ENCODE measurements around the gene ATP6V1G2. TPM values are rescaled to one million over a fixed set of nuclear protein-coding genes. Genes with fewer than 3 reads are reported as not detected.

Gene ATP6V1G2
- total and polyA plus RNA-seq, 2 of the 8 experiments (the other 6 are each of a cell fraction or from before 2014, with no cell fraction given): 3.0 to 5.7 TPM

GRCh38 chr6:31532644-31533454 lies 13.6 kb downstream of the ATP6V1G2 start (continued):
- TF ChIP-seq CREB1 (IDR thresholded peaks at IDR 0.05): no peak
- no peak for TF ChIP-seq RAD21 (IDR thresholded peaks at IDR 0.05 in 1 of 2, conservative IDR thresholded peaks at IDR 0.05 in 1 of 2; ENCODE audit: low read depth in 2 of 2, low read length in 2 of 2)
- TF ChIP-seq TEAD4 (IDR thresholded peaks at IDR 0.05; ENCODE audit: low read depth, low read length): no peak
- TF ChIP-seq EGR1 (IDR thresholded peaks at IDR 0.05; ENCODE audit: borderline replicate concordance, low read depth, low read length): no peak
- TF ChIP-seq GTF2F1 (IDR thresholded peaks at IDR 0.05; ENCODE audit: borderline replicate concordance, low read depth, low read length): no peak

All from H1 (cell line).